ENCODE measurements around the gene LMOD2.

The LMOD2 gene

DNA sequence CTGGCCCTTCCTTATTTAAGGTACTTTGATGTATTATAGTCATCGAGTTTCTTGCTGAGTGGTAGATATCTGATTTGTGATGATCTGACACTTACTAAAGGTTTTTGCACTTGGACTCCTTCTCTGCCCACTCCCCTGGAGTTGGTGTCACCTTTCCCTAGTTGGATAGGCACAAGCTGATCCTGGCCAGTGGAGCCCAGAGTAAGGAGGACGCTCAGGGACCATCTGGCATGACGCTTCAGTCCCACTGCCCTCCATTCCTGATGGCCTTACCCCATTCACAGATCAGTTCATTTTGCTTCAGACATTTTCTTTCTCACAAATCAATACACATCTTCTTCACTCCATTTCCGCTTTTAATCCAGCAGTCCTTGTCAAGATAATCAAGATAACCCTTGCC, 34.0 kb upstream of the LMOD2 start:
- H3K79me2 ChIP-seq (ENCODE audit: low read length), result no peaks in the 10 kb centered on the region
- no peaks in the 10 kb centered on the region for H4K20me1 ChIP-seq (ENCODE audit: insufficient read depth, low read length)
- H3K9ac ChIP-seq (ENCODE audit: low read length), result no peak overlapping the region
- H3K9me3 ChIP-seq (ENCODE audit: insufficient read depth, low read length), result no peaks in the 10 kb centered on the region
- no peak overlapping the region for H3K4me3 ChIP-seq (ENCODE audit: low read length)
- no peak overlapping the region for H3K27ac ChIP-seq (ENCODE audit: low read length)
- no peaks in the 10 kb centered on the region for H3K27me3 ChIP-seq (ENCODE audit: low read depth, low read length)
- H3K4me1 ChIP-seq (ENCODE audit: low read length), result peaks cover 7% of the 10 kb centered on the region
- TF ChIP-seq CTCF (IDR thresholded peaks at IDR 0.05; ENCODE audit: low read depth, low read length) (no peak), EZH2phosphoT487 (IDR thresholded peaks at IDR 0.05; ENCODE audit: low read depth) (no peak)
- no peak overlapping the region for H2AFZ ChIP-seq (ENCODE audit: low read depth, low read length)
- H3K4me2 ChIP-seq (ENCODE audit: low read length), result no peak overlapping the region
- no peaks in the 10 kb centered on the region for H3K36me3 ChIP-seq (replicated peaks; ENCODE audit: low read depth, low read length)

GRCh38 chr7:123622660-123623386, 32.8 kb upstream of the LMOD2 start:
- H3K4me2 ChIP-seq (ENCODE audit: low read length), result no peak overlapping the region
- no peaks in the 10 kb centered on the region for H4K20me1 ChIP-seq (ENCODE audit: insufficient read depth, low read length)
- no peak overlapping the region for H3K27ac ChIP-seq (ENCODE audit: low read length)
- H3K9me3 ChIP-seq (ENCODE audit: insufficient read depth, low read length), result no peaks in the 10 kb centered on the region
- TF ChIP-seq CTCF (IDR thresholded peaks at IDR 0.05; ENCODE audit: low read depth, low read length), result no peak
- TF ChIP-seq EZH2phosphoT487 (IDR thresholded peaks at IDR 0.05; ENCODE audit: low read depth), result no peak
- H3K4me3 ChIP-seq (ENCODE audit: low read length), result no peak overlapping the region
- H3K4me1 ChIP-seq (ENCODE audit: low read length), result peaks cover 7% of the 10 kb centered on the region
- no peaks in the 10 kb centered on the region for H3K27me3 ChIP-seq (ENCODE audit: low read depth, low read length)
- 0 out of 2 replicates have a peak overlapping the region, but pooled peaks have one; percentile 36 for H2AFZ ChIP-seq (ENCODE audit: low read depth, low read length)
- H3K79me2 ChIP-seq (ENCODE audit: low read length), result no peaks in the 10 kb centered on the region
- no peak overlapping the region for H3K9ac ChIP-seq (ENCODE audit: low read length)
- H3K36me3 ChIP-seq (replicated peaks; ENCODE audit: low read depth, low read length), result no peaks in the 10 kb centered on the region

DNA sequence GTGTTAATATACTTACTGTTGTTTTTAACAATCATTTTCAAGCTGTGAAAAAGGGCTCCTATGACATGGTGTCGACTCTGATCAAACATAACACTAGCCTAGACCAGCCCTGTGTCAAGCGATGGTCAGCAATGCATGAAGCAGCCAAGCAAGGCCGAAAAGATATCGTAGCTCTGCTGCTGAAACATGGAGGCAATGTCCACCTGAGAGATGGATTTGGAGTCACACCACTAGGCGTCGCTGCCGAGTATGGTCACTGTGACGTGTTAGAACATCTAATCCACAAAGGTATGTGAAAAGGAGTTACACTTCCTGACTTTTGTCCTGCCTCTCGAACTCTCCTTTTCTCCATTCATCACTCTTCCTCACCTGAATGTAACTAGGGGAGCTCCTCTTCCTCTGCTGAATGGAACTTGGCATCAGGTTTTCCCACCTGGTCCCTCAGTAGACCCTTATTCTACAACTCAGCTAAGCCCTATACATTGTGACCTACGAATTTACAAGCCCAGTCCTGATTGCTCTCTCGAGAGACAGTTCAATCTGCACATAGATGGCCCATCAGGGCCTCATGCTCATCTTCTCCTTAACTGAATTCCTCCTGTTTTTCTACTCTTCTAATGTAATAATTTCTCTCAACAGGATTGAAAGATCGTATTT, 31.0 kb upstream of the LMOD2 start:
- H3K9me3 ChIP-seq (ENCODE audit: insufficient read depth, low read length), result no peaks in the 10 kb centered on the region
- no peak overlapping the region for H3K27ac ChIP-seq (ENCODE audit: low read length)
- no peaks in the 10 kb centered on the region for H4K20me1 ChIP-seq (ENCODE audit: insufficient read depth, low read length)
- TF ChIP-seq EZH2phosphoT487 (IDR thresholded peaks at IDR 0.05; ENCODE audit: low read depth), result no peak
- peak; percentile 77 for TF ChIP-seq CTCF (IDR thresholded peaks at IDR 0.05; ENCODE audit: low read depth, low read length)
- H2AFZ ChIP-seq (ENCODE audit: low read depth, low read length), result peak overlapping the region; percentile 58; the same call in 1 of the 2 replicates
- no peak overlapping the region for H3K9ac ChIP-seq (ENCODE audit: low read length)
- H3K27me3 ChIP-seq (ENCODE audit: low read depth, low read length), result no peaks in the 10 kb centered on the region
- no peaks in the 10 kb centered on the region for H3K79me2 ChIP-seq (ENCODE audit: low read length)
- H3K36me3 ChIP-seq (replicated peaks; ENCODE audit: low read depth, low read length), result no peaks in the 10 kb centered on the region
- H3K4me1 ChIP-seq (ENCODE audit: low read length), result peaks cover 7% of the 10 kb centered on the region
- H3K4me2 ChIP-seq (ENCODE audit: low read length), result peak overlapping the region; percentile 18; the same call in 1 of the 2 replicates
- no peak overlapping the region for H3K4me3 ChIP-seq (ENCODE audit: low read length)

DNA sequence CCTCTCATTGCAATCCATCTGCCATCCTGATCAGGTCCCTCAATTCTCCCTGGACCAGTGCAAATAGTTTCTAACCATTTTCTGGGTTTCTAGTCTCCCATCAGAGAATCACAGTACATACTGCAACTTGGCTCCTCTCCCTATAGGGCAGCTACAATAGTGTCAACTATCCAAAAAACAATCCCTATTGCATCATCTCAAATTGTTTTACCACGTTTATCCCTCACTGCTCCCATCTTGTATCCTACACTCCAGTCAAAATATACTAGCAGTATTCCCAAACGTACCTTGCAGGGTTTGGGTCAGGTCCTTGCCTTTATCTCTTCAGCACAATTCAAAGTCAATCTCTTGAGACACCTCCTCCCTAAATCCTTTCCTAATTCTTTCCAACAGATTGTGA, 30.4 kb upstream of the LMOD2 start:
- H2AFZ ChIP-seq (ENCODE audit: low read depth, low read length), result no peak overlapping the region

More for the DNA sequence above, 30.4 kb upstream of the LMOD2 start:
- TF ChIP-seq CTCF (IDR thresholded peaks at IDR 0.05; ENCODE audit: low read depth, low read length) (no peak), EZH2phosphoT487 (IDR thresholded peaks at IDR 0.05; ENCODE audit: low read depth) (no peak)
- Histone ChIP-seq H3K9ac (ENCODE audit: low read length) (no peak overlapping the region), H3K9me3 (ENCODE audit: insufficient read depth, low read length) (no peaks in the 10 kb centered on the region), H3K4me3 (ENCODE audit: low read length) (no peak overlapping the region), H3K36me3 (replicated peaks; ENCODE audit: low read depth, low read length) (no peaks in the 10 kb centered on the region), H3K4me1 (ENCODE audit: low read length) (peaks cover 7% of the 10 kb centered on the region), H3K79me2 (ENCODE audit: low read length) (no peaks in the 10 kb centered on the region), H3K27me3 (ENCODE audit: low read depth, low read length) (no peaks in the 10 kb centered on the region), H3K27ac (ENCODE audit: low read length) (no peak overlapping the region), H3K4me2 (ENCODE audit: low read length) (no peak overlapping the region), H4K20me1 (ENCODE audit: insufficient read depth, low read length) (no peaks in the 10 kb centered on the region)

All from OCI-LY3 (cell line).